NCI-H526 treated with DMSO at 0.1 percent for 48 hours (cell line): ENCODE measurements around the gene ELFN2.

Experiments
- DNase-seq: peaks from one replicate; lab custom pipeline; 2025; lab: John Stamatoyannopoulos, UW

The ELFN2 gene

DNA sequence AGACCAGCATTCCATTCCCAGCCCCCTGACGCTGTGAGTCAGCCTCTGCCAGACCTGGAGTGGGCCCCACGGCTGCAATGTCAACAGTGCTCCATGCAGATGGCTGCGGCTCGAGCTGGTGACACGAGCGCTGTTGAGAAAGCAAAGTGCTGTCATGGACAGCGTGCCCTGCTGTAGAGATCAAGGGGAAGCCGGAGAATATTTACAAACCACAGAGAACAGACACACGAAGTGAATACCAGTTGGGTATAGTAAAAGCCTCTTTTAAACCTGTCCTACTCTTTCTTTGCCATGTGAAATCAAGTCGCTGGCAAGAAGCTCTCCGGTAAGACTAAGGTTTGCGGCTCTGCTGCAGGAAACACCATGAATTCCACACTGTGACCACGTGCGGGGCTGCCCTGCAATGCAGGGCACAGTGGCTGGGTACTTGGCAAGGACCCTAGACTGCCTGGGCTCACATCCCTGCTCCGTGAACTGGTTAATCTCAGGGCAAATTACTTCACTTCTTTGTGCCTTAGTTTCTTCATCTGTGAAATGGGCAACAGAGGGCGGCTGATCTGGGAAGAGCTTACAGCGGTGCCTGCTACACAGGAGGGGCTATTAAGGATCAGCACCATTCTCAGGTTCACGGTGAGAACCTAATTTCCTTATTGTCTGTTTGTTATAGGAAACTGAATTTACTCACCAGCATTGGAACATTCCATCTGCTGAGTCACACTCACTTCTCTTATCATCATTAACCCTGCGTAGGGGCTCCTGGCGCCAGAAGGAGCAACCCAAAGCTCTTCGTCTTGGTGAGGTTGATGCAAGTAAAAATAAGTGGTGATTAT is 27.8 kb upstream of the ELFN2 start:
- DNase-seq = no peak

DNA sequence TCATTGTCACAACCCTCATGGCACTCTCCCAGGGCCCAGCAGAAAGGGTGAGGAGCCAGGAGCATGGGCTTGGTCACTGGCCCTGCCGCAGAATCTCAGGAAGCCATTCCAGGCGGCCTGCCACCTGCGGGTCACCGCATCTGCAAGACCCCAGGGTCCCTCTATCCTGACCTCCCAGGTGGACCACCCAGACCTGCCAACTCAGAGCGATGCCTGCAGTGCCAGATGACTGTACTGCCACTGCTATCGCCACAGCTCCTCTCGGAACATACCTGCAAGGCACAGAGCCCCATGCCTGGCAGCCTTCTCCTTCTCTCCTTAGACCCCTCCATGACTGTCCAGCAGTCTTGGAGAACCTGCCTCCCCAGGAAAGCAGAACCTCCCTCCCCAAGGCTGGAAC is 26.4 kb upstream of the ELFN2 start:
- DNase-seq = no peak

DNA sequence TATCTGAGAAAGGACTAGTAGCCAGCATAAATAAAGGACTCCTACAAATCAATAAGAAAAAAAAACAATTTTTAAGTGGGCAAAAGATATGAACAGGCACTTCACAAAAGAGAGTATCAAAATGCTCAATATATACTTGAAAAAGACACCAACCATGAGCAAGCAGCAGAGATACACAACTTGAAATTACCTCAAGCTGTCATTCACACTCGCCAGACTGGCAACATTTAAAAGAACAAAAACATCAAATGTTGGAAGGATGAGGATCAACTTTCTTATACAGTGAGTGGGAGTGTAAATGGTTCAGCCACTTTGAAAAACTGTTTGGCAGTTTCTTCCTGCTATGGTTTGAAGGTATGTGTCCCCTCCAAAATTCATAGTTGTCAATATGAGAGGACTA is 23.9 kb upstream of the ELFN2 start:
- no peak for DNase-seq

DNA sequence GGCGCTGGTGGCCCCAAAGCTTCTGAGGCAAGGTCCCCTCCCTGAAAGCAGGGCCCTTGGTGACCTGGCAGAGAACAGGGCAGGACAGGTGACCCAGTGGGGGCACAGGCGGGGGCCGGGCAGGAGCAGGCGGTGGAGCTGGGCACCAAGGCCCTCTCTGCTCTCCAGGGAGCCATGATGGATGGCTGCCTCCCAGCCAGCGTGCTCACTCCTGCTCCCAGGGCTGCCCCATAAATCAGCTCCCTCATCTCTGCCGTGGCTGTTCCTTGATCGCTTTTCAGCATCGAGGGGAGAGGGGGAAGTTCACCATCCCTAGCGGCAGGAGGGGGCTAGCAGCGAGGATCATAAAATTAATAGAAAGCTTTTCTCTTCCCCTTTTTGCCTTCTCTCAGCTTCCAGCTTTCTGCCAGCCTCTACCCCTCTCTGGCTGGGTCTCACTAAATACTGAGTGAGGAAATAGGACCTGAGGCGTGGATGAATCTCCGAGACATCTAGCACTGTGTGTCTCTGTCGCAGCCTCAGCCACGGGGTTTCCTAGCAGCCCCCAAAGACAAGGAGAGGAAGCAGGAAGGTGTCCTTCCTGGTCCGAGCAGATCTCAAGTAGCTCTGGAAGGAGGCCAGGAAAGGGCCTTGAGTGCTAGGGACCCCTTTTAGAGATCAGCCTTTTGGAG is 22.2 kb upstream of the ELFN2 start:
- DNase-seq = no peak

DNA sequence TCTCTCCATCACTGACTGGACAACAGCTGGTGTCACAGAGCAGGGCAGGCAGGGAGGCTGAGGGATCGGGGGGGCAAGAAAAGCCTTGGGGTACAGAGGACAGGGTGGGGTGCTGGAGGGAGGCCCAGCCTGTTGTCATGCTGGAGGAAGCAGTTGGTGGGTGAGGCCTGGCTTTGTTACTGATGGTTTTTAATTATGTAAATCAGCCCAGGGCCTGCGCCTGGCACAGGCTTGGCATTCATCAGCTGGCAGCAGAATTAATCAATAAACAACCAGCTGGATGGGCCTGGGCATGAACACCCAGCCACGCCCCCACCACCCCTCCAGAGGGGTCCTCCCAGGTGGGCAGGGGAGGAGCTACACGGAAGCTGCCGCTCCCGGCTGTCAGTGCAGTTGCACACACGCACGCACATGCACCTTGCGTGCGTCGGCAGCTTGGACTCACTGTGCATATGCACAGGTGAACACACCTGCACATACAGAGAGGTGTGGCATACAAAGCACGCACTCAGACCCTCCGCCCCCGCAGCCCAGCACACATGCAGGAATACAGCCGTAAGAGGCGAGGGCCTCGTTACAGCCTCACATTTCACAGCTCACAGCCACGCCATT is 21.3 kb upstream of the ELFN2 start:
- peak; percentile 57 for DNase-seq

DNA sequence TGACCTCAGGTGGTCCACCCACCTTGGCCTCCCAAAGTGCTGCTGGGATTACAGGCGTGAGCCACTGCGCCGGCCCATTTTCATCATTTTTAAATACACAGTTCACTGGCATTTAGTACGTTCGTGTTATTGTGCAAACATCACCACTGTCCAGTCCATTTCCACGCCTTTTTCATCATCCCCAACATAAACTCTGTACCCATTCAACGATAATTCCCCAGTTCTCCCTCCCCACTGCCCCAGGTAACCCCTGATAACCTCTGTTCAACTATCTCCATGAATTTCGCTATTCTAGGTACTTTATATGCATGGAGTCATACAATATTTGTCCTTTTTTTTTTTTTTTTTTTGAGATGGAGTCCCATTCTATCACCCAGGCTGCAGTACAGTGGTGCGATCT is 18.2 kb upstream of the ELFN2 start:
- DNase-seq = no peak

DNA sequence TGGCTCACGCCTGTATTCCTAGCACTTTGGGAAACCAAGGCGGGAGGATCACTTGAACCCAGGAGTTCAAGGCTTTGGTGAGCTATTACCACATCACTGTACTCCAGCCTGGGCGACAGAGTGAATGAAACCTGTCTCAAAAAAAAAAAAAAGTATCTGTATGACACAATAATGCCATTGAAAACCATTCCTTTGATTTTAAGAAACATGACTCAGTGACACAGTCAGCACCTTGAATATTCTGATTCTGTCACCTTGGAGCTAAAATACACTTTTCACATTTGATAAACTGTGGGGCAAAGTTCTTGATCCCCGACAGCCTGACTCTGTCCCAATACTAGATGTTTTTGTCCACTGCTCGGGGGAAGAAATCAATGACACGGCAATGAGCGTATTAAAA is 16.7 kb upstream of the ELFN2 start:
- no peak for DNase-seq

DNA sequence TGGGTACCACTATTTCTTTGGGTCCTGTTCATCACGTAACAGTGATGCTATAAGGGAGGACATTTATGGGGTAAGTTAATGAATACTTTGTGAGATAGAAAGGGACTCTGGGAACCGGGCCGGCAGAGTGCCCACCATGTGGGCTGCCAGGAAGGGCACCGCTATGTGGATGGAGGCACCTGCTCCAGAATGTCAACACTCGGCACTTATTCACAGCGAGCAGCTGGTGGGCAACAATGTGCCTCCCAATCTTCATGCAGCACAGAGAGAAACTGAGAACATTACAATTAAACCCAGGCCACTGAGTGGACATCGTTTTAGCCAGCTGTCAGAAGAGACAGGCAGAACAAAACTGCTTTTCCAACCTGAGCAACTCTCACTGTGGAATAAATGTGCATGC is 15.8 kb upstream of the ELFN2 start:
- no peak for DNase-seq

DNA sequence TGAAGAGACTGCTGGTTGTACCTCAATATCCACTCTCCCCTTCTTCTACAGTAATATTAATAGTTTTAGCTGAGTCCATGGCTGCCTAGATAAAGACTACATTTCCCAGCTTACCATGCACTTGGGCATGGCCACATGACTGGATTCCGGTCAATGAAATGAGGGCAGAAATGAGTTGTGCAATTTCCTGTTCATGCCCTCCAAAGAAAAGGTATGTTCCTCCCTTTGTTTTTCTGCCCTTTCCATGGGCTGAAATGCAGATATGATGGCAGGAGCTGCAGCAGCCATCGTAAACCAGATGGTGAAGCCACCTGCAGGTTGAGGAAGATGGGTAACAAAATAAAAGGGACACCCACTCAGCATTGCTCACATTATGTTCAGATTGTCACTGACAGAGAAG is 15.3 kb upstream of the ELFN2 start:
- DNase-seq = no peak

DNA sequence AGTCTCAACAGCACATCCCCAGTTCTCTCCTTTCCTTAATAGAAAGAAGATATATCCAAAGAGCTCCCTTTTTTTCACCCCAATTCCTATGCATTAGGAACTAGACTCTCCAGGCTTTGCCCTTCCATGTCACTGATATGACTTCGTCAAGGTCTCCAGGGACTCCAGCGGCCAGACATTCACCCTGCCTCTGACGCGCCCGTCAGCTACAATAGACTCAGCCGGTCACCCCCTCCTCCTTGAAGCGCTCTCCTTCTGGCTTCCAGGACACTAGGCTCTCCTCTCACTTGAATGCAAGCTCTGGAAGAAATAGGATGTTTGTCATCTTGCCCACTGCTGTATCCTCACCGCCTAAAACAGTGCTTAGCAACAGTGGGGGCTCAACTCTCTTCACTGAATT is 14.9 kb upstream of the ELFN2 start:
- no peak for DNase-seq

DNA sequence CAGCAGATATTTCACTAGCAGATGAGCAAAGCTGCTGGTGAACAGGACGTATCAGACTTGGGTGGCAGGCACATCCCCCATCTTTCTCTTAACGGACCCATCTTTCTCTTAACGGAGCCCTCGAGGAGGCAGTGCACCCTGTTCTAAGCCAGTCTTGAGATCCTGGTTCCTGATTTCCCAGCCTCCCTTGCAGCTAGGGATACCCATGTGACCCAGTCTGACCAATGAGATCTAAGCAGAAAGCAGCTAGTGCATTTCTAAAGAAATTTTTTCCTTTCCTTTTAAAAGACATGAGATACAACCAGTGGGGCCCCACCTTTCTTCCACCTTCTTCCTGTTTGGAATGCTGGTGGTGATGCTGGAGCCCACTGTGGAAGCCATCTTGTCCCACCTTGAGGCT is 13.6 kb upstream of the ELFN2 start:
- DNase-seq = no peak

DNA sequence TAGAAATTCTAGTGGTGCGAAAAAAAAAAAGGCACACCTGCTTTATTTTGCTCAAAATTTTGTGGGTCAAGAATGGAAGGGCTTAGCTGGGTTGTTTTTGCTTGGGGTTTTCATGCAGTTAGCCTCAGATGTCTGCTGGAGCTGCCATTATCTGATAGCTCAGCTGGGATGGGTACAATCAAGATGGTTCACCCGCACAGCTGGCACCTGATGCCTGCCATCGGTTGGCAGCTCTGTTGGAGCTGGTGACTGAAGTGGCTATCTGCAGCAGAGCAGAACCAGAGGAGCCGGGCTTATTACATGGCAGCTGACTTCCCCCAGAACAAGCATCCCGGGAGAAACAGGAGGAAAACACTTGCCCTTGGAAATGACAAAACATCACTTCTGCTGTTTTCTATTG is 12.1 kb upstream of the ELFN2 start:
- DNase-seq = no peak

DNA sequence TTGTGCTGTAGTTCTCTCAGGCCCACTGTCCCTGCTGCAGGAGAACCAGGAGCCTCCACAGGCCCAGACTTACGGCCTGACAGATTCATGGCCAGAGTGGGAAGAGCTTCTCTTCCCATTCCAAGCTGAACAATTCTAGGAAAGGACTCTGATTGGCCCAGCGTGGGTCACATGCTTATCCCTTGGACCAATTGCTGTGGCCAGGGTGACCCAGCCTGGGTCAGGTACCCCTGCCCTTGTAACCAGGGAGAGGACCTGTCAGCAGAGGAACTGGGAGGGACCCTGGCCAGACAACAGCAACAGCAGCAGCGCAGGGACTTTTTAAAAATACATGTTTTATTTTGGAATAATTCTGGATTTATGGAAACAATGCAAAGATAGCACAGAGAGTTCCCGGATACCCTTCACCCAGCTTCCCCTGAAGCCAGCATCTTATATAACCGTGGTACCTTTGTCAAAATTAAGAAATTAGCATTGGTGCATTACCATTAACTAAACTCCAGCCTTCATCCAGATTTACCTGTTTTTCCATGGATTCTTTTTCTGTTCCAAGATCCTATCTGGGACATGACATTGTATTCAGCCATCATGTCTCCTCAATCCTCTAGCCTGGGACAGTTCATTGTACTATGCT is 8.8 kb upstream of the ELFN2 start:
- no peak for DNase-seq

DNA sequence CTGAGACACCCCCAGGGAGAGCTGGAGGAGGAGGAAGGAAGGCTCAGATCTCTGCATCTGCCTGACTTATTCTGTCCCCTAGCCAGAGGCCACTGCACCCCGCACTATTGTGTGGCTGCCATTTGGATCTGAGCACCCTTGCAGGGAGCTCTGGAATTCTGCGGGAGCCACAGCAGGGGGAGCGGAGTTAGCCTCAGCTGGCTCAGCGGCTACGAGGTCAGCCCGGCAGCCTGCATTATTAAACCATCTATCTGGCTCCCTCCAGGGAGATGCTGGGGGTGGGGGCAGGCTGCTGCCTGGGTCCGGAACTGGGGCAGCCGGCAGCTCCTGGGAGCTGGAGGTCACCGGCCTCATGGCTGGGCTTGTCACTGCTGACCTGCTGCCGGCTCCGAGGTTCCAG is 6.5 kb upstream of the ELFN2 start:
- DNase-seq = no peak

DNA sequence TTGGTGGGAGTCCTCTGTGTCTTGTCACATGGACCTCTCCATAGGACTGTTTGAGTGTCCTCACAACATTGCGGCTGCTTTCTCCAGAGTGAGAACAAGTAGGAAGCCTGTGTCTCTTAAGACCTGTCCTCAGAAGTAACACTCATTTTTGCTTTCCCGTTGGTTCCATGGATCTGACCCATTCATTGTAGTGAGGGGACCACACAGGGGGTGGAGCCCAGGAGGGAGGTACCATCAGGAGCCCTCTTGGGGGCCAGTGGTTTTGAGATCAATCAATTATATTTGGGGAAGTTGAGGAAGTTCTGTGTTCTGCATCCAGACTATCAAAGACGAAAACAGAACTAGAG is 5.4 kb upstream of the ELFN2 start:
- no peak for DNase-seq

DNA sequence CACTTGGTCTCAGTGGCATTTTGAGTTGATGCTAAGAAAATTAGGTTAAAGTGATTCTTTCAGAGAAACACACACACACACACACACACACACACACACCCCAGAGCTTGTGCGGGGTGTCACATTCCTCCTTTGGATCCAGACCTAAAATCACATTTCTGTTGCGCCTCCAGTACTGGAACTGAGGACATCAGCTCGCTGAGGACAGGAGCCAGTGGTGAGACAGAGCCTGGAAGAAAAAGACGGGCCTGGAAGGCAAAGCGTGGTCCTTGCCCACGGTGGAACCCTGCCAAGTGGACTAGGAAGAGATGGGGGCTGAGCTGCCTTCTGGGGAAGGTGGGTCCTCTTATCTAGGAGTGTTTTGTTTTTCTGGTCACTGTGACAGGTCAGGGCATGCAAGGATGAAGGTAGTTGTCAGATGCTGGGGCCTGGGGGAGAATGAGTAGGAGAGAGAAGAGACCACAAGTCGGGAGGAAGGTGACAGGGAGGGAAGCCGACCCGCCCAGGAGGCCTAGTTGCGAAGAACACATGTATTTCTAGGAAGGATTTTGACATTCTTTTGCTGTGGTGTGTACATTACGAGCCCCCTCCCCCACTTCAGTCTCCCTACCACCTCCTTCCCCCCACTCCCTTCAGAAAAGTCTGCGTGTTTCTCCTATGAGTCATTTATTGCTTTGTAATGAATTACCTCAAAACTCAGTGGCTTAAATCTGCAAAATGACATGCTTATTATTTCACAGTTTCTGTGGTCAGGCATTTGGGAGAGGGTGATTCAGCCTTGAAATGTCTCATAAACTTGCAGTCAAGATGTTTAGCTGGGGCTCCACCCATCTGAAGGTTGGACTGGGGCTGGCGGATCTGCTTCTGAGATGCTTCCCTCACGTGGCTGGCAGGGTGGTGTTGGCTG is 4.8 kb upstream of the ELFN2 start:
- DNase-seq = no peak

DNA sequence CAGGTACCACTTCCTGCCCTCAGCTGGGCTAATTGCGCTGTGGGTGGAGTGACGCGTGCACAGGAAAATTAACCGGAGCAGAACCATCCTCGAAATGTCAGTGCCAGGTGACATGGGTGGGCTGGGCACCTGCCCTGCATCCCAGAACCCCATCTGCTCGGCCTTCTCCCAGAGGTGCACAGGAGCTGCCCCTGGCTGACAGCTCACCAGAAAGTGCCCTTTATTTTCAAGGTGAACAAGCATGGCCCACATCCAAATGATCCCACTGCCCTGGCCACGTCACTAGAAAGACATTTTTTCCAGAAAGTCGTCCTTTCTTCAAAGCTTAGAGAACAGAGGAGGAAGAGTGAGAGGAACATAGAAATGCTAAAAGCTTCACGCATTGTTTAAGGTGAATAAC is 4.1 kb upstream of the ELFN2 start:
- DNase-seq = no peak

DNA sequence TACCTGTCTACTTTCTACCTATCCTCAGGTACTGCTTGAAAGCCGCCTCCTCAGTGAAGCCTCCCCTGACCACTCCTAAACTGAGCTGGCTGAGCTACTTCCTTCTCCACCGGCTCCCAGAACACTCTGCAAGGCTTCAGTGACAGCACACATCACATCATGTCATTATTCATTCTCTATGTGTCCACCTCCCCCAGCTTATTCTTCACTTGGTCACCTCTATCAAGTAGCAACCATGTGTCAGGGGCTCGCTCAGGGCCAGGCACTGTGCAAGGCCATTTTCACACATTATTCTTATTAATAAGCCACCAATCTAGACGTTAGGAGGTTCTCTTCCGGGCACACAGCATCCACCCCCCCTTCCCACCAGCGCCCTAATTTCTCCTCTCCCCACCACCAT is 3.7 kb upstream of the ELFN2 start:
- no peak for DNase-seq

DNA sequence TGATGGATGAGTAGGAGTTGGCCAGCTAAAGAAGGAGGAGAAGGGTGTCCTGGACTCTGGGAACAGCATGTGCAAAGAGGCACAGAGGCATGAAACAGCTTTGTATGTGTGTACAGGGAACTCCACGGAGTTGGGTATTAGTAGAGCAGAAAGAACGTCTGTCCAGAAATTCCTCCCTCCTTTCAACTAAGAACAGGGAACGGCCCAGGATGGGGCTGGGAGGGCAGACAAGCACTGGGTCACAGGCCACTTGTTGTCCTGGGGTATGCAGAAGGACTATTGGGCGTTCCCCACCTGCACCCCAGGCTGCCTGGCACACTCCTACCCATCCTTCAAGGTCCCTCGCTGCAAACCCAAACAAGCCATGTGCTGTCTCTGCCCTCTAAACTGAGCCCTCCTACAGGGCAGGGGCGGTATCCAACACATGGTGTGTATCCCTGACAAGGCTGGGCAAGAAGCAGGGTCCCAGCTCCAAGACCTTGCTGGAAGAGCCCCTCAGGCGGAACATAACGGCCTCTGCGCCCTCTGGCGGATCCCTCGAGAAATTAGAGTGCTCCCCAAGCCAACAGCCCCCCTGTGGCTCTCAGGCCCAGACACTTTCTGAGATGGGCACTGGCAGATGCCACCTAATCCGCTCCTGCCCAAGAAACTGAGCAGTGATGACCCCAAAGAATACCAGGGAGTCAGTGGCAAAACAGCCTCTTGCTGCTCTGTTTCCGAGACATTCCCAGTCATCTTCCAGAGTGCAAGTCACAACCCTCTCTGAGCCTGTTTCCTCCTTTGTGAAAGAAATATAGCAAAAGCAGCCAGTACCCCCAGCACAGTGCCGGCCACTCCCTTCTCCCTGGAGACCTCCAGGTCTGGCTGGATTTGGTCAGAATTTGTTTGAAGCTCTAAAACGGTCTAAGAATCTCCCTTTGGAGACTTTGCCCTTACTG is 1.6 kb upstream of the ELFN2 start:
- DNase-seq = peak; percentile 29

DNA sequence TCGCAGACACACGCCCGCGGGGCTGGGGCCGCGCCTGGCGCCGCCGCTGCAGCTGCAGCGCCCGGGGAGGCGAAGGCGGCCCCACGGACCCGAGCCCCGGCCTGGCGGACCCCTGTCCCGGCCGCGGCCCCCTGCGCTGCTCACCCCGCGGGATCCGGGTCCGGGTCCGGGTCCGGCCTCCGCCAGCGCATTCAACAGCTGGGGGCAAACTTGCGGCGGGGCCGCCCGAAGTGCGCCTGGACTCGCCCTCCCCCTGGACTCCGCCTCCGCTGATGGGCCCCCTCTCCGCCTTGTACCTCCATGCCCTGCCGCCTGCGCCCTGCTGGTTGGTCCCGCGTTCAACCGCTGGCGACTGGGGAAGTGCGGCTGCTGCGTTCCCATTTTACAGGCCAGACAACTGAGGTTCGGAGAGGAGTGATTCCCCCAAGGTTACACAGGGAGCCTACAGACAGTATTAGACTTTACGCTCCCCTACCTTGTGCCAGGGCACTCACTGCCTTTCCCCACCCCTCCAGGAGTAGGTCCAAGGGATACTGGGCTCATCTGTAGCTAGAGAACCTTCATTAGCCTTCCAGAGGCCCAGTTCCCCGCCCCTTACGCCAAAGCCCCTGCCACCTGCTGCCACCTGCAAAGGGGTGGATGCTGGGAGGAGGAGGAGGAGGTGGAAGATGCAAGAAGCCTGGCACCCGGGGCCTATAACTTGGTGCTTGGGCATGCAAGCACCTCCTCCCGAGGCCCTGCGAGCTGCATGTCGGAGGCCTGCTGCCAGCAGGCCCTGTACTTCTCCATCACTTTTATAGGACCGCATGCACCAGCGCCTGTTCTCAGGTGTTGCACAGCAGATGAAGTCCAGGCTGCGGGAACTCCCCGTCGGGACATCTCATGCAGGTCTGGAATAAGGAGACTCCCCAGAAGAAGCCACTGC is 694 bp upstream of the ELFN2 start:
- DNase-seq = no peak
